Chondrocyte (in vitro differentiated cells): ENCODE measurements around the gene TLCD3B. TPM values are rescaled to one million over a fixed set of nuclear protein-coding genes. Genes with fewer than 3 reads are reported as not detected.

ENCODE experiments used
- DNase-seq: peaks from one replicate; pipeline ENCODE4 v3.0.0; 2021; ENCODE audit warnings: mixed read lengths, low spot score
- H3K27ac Mint-ChIP-seq: one replicate; pipeline ENCODE4 v1.8.0; 2021; ENCODE audit warnings: mild to moderate bottlenecking, moderate library complexity, mixed read lengths; ENCODE audit not compliant: unreplicated experiment
- H3K27me3 Mint-ChIP-seq: 2 replicates; pipeline ENCODE4 v1.8.0; 2021; ENCODE audit warnings: low read depth, mixed read lengths
- H3K36me3 Mint-ChIP-seq: 2 replicates; pipeline ENCODE4 v1.8.0; 2021; ENCODE audit warnings: low read depth, mixed read lengths
- H3K4me1 Mint-ChIP-seq: 2 replicates; pipeline ENCODE4 v1.8.0; 2021; ENCODE audit warnings: low read depth, mild to moderate bottlenecking, mixed read lengths
- H3K4me3 Mint-ChIP-seq: one replicate; pipeline ENCODE4 v1.8.0; 2021; ENCODE audit warnings: mild to moderate bottlenecking, moderate library complexity, mixed read lengths; ENCODE audit not compliant: unreplicated experiment
- H3K9me3 Mint-ChIP-seq: 2 replicates; pipeline ENCODE4 v1.8.0; 2021; ENCODE audit warnings: low read depth, mixed read lengths
- total RNA-seq: library from RNA; stranded (reverse); gene quantifications from 3 replicates; pipeline ENCODE4 v1.2.1, GENCODE V29; 2021
- TF ChIP-seq, protein P1 (sequence below): fragments of 200-600 bp; sonication (generic); IDR thresholded peaks from 2 replicates; pipeline ENCODE4 v1.5.0; 2021; ENCODE audit warnings: antibody characterized with exemption, mild to moderate bottlenecking, moderate library complexity

TLCD3B gene
- total RNA-seq, 1 donor from 2014 or later, result 0.77 TPM

GRCh38 chr16:29982560-29983419, 48.3 kb downstream of the TLCD3B start:
- peak; percentile 77 for DNase-seq
- Mint-ChIP-seq H3K4me3 (no peak overlapping the region), H3K36me3 (peaks cover 49% of the 10 kb centered on the region), H3K4me1 (no peaks in the 10 kb centered on the region), H3K27ac (peak overlapping the region; percentile 36), H3K9me3 (no peaks in the 10 kb centered on the region), H3K27me3 (no peaks in the 10 kb centered on the region)
- TF ChIP-seq, protein P1, sequence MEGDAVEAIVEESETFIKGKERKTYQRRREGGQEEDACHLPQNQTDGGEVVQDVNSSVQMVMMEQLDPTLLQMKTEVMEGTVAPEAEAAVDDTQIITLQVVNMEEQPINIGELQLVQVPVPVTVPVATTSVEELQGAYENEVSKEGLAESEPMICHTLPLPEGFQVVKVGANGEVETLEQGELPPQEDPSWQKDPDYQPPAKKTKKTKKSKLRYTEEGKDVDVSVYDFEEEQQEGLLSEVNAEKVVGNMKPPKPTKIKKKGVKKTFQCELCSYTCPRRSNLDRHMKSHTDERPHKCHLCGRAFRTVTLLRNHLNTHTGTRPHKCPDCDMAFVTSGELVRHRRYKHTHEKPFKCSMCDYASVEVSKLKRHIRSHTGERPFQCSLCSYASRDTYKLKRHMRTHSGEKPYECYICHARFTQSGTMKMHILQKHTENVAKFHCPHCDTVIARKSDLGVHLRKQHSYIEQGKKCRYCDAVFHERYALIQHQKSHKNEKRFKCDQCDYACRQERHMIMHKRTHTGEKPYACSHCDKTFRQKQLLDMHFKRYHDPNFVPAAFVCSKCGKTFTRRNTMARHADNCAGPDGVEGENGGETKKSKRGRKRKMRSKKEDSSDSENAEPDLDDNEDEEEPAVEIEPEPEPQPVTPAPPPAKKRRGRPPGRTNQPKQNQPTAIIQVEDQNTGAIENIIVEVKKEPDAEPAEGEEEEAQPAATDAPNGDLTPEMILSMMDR, result no peak

DNA sequence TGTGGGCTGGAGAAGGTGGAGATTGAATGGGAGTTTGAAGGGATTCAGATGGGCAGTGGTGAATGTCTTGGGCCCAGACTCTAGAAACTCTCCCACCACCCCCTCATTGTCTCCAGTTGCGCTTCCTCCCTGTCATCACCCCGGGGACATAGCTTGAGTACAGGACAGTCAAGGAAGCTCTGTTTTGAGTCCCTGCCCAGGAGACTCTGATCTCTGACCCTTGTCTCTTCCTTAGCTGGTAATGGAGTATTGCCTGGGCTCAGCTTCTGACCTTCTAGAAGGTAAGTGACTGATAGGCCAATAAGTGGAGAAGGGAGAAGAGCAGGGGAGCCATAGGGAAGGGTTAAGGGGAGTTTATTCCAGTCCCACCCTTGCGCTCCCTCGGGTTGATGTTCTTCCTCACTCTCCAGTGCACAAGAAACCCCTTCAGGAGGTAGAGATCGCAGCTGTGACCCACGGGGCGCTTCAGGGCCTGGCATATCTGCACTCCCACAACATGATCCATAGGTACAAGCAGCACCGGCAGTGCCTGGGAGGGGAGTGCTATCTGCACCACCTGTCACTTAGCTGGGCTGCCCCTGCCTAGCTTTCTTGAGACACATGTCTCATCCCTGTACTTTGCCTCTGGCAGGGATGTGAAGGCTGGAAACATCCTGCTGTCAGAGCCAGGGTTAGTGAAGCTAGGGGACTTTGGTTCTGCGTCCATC, 52.4 kb downstream of the TLCD3B start:
- Mint-ChIP-seq H3K27me3 (no peaks in the 10 kb centered on the region), H3K4me1 (peaks cover 29% of the 10 kb centered on the region), H3K9me3 (no peaks in the 10 kb centered on the region), H3K4me3 (no peak overlapping the region), H3K36me3 (peaks cover 35% of the 10 kb centered on the region), H3K27ac (no peak overlapping the region)
- TF ChIP-seq, protein P1, result no peak
- no peak for DNase-seq

DNA sequence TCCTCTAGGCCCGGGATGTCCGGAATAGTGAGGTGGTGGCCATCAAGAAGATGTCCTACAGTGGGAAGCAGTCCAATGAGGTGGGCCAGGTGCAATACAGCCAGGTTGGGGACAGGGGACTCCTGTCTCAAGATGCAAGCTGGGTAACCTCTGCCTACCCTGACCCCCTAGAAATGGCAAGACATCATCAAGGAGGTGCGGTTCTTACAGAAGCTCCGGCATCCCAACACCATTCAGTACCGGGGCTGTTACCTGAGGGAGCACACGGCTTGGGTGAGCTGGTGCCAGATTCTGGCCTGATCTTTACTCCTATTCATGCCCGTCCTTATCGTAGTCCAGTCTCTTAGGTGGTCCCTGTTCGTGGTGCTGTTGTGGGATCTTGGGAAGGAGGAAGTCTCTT, 53.0 kb downstream of the TLCD3B start:
- Mint-ChIP-seq H3K4me3 (no peak overlapping the region), H3K4me1 (peaks cover 33% of the 10 kb centered on the region), H3K27me3 (no peaks in the 10 kb centered on the region), H3K27ac (no peak overlapping the region), H3K36me3 (peaks cover 30% of the 10 kb centered on the region), H3K9me3 (no peaks in the 10 kb centered on the region)
- TF ChIP-seq, protein P1, result no peak
- no peak for DNase-seq

DNA sequence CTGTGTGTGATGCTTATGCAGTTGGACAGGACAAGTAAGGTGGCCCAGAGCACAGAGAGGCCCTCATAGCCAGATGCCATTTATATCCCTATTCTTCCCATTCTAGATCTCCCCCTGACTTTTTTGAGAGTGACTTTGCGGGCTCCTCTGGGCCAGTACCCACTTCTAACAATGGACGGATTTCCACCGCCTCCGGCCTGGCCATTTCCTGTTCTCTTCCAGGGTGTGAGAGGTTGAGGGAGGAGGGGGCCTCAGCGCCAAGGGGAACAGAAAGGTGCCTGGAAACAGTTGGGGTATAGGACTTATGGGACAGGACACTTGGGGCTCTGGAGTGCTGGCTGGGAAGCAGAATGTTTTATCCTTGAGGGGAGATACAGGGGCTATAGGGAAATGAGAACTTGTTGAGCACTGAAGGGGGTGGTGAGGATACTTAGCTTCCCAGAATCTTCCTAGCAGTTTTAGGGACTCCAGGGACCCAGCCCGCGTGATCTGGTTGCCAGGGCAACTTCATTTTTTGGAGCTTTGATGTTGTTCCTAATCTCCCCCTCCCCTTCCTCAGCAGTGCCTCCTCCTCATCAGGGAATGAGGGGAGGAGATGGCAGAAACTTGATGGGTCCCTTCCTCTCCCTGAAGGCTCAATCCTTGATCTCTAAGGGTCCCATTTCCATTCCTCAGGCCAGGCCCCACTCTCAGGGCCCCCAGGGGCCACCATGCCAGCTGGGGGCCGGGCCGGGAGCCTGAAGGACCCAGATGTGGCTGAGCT, 53.8 kb downstream of the TLCD3B start:
- no peaks in the 10 kb centered on the region for H3K9me3 Mint-ChIP-seq
- H3K27ac Mint-ChIP-seq, result no peak overlapping the region
- peaks cover 23% of the 10 kb centered on the region for H3K36me3 Mint-ChIP-seq
- TF ChIP-seq, protein P1, result no peak
- no peak for DNase-seq
- peaks cover 34% of the 10 kb centered on the region for H3K4me1 Mint-ChIP-seq
- H3K27me3 Mint-ChIP-seq, result no peaks in the 10 kb centered on the region
- H3K4me3 Mint-ChIP-seq, result no peak overlapping the region
